ELF-1 (cell line): ENCODE measurements around the gene CCDC43.
A peak's percentile ranks its signal among the peaks of the same experiment; 100 is the strongest.
"Not testable (repeated sequence)": the region's sequence is repeated elsewhere in the genome, so short reads cannot be mapped to it uniquely, and the experiment has no call there.

Source experiments
- DNase-seq: peaks from one replicate; pipeline ENCODE4 v3.0.0-alpha.2; 2016; ENCODE audit warnings: low read depth, low spot score

CCDC43 gene

GRCh38 chr17:44689477-44690217, at the start of gene CCDC43:
CCDC43 (minus strand) TSS chr17:44689776; CDS start chr17:44689753, 23 bp downstream.
- peak; percentile 96 for DNase-seq

GRCh38 chr17:44738214-44738906, 48.8 kb upstream of the CCDC43 start:
- no peak for DNase-seq

GRCh38 chr17:44736551-44737240, 47.1 kb upstream of the CCDC43 start:
- DNase-seq: no peak

GRCh38 chr17:44734272-44734671, 44.7 kb upstream of the CCDC43 start:
- no peak for DNase-seq

GRCh38 chr17:44733753-44734152, 44.2 kb upstream of the CCDC43 start:
- DNase-seq: peak; percentile 44

GRCh38 chr17:44726121-44726520, 36.5 kb upstream of the CCDC43 start:
- not testable (repeated sequence) for DNase-seq

GRCh38 chr17:44722254-44722653, 32.7 kb upstream of the CCDC43 start:
- no peak for DNase-seq

GRCh38 chr17:44719444-44719843, 29.9 kb upstream of the CCDC43 start:
- DNase-seq: no peak

- peak; percentile 93 for DNase-seq
These were observed 19.1 kb upstream of the CCDC43 start, which contains the start of gene DBF4B for GRCh38 chr17:44708401-44709263. DBF4B (plus strand) TSS chr17:44708665; CDS start chr17:44708821, 156 bp downstream.

GRCh38 chr17:44707755-44708400, 18.3 kb upstream of the CCDC43 start:
- DNase-seq: no peak

GRCh38 chr17:44700288-44700687, 10.7 kb upstream of the CCDC43 start:
- DNase-seq: not testable (repeated sequence)

GRCh38 chr17:44693609-44694008, 4.0 kb upstream of the CCDC43 start:
- no peak for DNase-seq

- DNase-seq: peak; percentile 22
These were observed 1.2 kb upstream of the CCDC43 start for GRCh38 chr17:44690746-44691306.

- DNase-seq: no peak
These were observed 700 bp downstream of the CCDC43 start for GRCh38 chr17:44688675-44689476.

- no peak for DNase-seq
These were observed 1.4 kb downstream of the CCDC43 start for GRCh38 chr17:44688200-44688599.

- DNase-seq: no peak
These were observed 1.8 kb downstream of the CCDC43 start for GRCh38 chr17:44687756-44688155.

GRCh38 chr17:44683303-44683702, 6.3 kb downstream of the CCDC43 start:
- not testable (repeated sequence) for DNase-seq

- no peak for DNase-seq
These were observed 12.4 kb downstream of the CCDC43 start for GRCh38 chr17:44677136-44677535.

- DNase-seq: no peak
These were observed 15.7 kb downstream of the CCDC43 start for GRCh38 chr17:44673893-44674292.
